HEK293 (cell line): Measurements from ENCODE around the gene ADAMTS20.

Experiments
- CTCF ChIA-PET: fragments of 350-600 bp; formaldehyde crosslinking; extraction: SDS; loops from one replicate; lab custom pipeline; 2021; ENCODE audit warnings: antibody characterized with exemption; lab: Yijun Ruan, JAX
- POLR2A ChIA-PET: fragments of 300-600 bp; formaldehyde crosslinking; extraction: SDS; loops from one replicate; lab custom pipeline; 2020; ENCODE audit warnings: antibody characterized with exemption, inconsistent platforms; lab: Yijun Ruan, JAX
- H3K27ac ChIP-seq: fragments of 200-500 bp; sonication (Bioruptor generic); 2 replicates; pipeline ENCODE4 v1.5.1; 2014; ENCODE audit warnings: low read depth, low read length, control low read depth, inconsistent platforms; ENCODE audit errors: extremely low read depth
- H3K36me3 ChIP-seq, 2 experiments: fragments of 200-500 bp in 1 of 2; sonication (Bioruptor generic) in 1 of 2; 1 replicate in 1 of 2; 2 replicates in 1 of 2; pipeline ENCODE4 v1.5.1; 2014 to 2017; ENCODE audit warnings: inconsistent platforms in 2 of 2, low read length in 2 of 2; ENCODE audit not compliant: control insufficient read depth in 2 of 2, insufficient read depth in 1 of 2
- H3K4me1 ChIP-seq: fragments of 200-500 bp; sonication (Bioruptor generic); 2 replicates; pipeline ENCODE4 v1.5.1; 2014; ENCODE audit warnings: mild to moderate bottlenecking, low read length, inconsistent platforms; ENCODE audit not compliant: control insufficient read depth, insufficient read depth
- H3K4me3 ChIP-seq: 2 replicates; pipeline ENCODE4 v1.5.1; 2011; ENCODE audit warnings: low read depth, mild to moderate bottlenecking, control low read depth, low read length, moderate library complexity
- H3K9me3 ChIP-seq: fragments of 200-500 bp; sonication (Bioruptor generic); 2 replicates; pipeline ENCODE4 v1.5.1; 2014; ENCODE audit warnings: low read depth, low read length, inconsistent platforms; ENCODE audit not compliant: control insufficient read depth, insufficient read depth
- HOXC10 ChIP-seq: sonication (generic); formaldehyde crosslinking; IDR thresholded peaks from 2 replicates; pipeline ENCODE4 v1.8.1; 2023; ENCODE audit warnings: mild to moderate bottlenecking, missing genetic modification reagents
- HOXD13 ChIP-seq: sonication (generic); formaldehyde crosslinking; IDR thresholded peaks from 2 replicates; pipeline ENCODE4 v1.8.0; 2022; ENCODE audit warnings: missing genetic modification reagents, borderline replicate concordance
- PRDM1 ChIP-seq: fragments of 450-650 bp; formaldehyde crosslinking; IDR thresholded peaks from 2 replicates; pipeline ENCODE4; 2016; ENCODE audit warnings: missing biosample characterization, missing genetic modification characterization
- SETDB1 ChIP-seq: IDR thresholded peaks from one replicate; pipeline ENCODE4 v1.6.1; 2017; ENCODE audit warnings: mild to moderate bottlenecking, low read length, moderate library complexity, mixed read lengths; ENCODE audit not compliant: insufficient read length
- ZNF112 ChIP-seq: fragments of 450-650 bp; formaldehyde crosslinking; IDR thresholded peaks from 2 replicates; pipeline ENCODE4 v1.5.0; 2017; ENCODE audit warnings: missing biosample characterization, missing genetic modification characterization
- ZNF133 ChIP-seq: fragments of 450-650 bp; formaldehyde crosslinking; IDR thresholded peaks from 2 replicates; pipeline ENCODE4 v1.5.1; 2016; ENCODE audit warnings: missing biosample characterization, missing genetic modification characterization
- ZNF19 ChIP-seq: fragments of 450-650 bp; formaldehyde crosslinking; IDR thresholded peaks from 2 replicates; pipeline ENCODE4; 2016; ENCODE audit warnings: missing biosample characterization, missing genetic modification characterization, low read depth
- ZNF274 ChIP-seq, 2 experiments: fragments of 200-500 bp in 1 of 2; fragments of 450-650 bp in 1 of 2; sonication (Bioruptor generic) in 1 of 2; formaldehyde crosslinking in 1 of 2; IDR thresholded peaks; 2 replicates each; pipeline versions ENCODE4 v1.5.1 to v1.6.1; 2014 to 2016; ENCODE audit warnings: borderline replicate concordance in 1 of 2, inconsistent platforms in 1 of 2, low read length in 1 of 2, missing biosample characterization in 1 of 2, missing genetic modification characterization in 1 of 2
- ZNF350 ChIP-seq: fragments of 450-650 bp; formaldehyde crosslinking; IDR thresholded peaks from 2 replicates; pipeline ENCODE4 v1.5.0; 2017; ENCODE audit warnings: missing biosample characterization, mild to moderate bottlenecking, missing genetic modification characterization
- ZNF544 ChIP-seq: fragments of 450-650 bp; formaldehyde crosslinking; IDR thresholded peaks from 2 replicates; pipeline ENCODE4 v1.5.0; 2017; ENCODE audit warnings: missing biosample characterization, missing genetic modification characterization
- ZNF548 ChIP-seq: fragments of 450-650 bp; formaldehyde crosslinking; IDR thresholded peaks from 2 replicates; pipeline ENCODE4 v1.5.1; 2016; ENCODE audit warnings: missing biosample characterization, missing genetic modification characterization
- ZNF621 ChIP-seq: fragments of 450-650 bp; formaldehyde crosslinking; IDR thresholded peaks from 2 replicates; pipeline ENCODE4 v1.5.1; 2017; ENCODE audit warnings: missing biosample characterization, missing genetic modification characterization
- ZNF624 ChIP-seq: fragments of 450-650 bp; formaldehyde crosslinking; IDR thresholded peaks from 2 replicates; pipeline ENCODE4 v1.5.1; 2017; ENCODE audit warnings: missing biosample characterization, missing genetic modification characterization
- ZNF660 ChIP-seq: fragments of 450-650 bp; IDR thresholded peaks from 2 replicates; pipeline ENCODE4 v1.5.1; 2018; ENCODE audit warnings: missing biosample characterization, mild to moderate bottlenecking, missing genetic modification characterization
- TF ChIP-seq, protein P1 (sequence below): IDR thresholded peaks from 2 replicates; pipeline ENCODE4 v1.6.1; 2011; ENCODE audit warnings: mild to moderate bottlenecking, low read depth, low read length, borderline replicate concordance
- TF ChIP-seq, protein P2 (sequence below): fragments of 450-650 bp; IDR thresholded peaks from 2 replicates; pipeline ENCODE4 v1.5.1; 2018; ENCODE audit warnings: missing biosample characterization, missing genetic modification characterization
- TF ChIP-seq, protein P3 (sequence below): fragments of 450-650 bp; formaldehyde crosslinking; IDR thresholded peaks from 2 replicates; pipeline ENCODE4 v1.5.1; 2017; ENCODE audit warnings: missing biosample characterization, missing genetic modification characterization
- TF ChIP-seq, protein P4 (sequence below): fragments of 450-650 bp; formaldehyde crosslinking; IDR thresholded peaks from 2 replicates; pipeline ENCODE4 v1.5.1; 2016; ENCODE audit warnings: missing biosample characterization, missing genetic modification characterization
- TF ChIP-seq, protein P5 (sequence below): fragments of 450-650 bp; formaldehyde crosslinking; IDR thresholded peaks from 2 replicates; pipeline ENCODE4 v1.5.1; 2016; ENCODE audit warnings: missing biosample characterization, missing genetic modification characterization
- TF ChIP-seq, protein P6 (sequence below): fragments of 450-650 bp; formaldehyde crosslinking; IDR thresholded peaks from 2 replicates; pipeline ENCODE4 v1.5.1; 2016; ENCODE audit warnings: missing biosample characterization, missing genetic modification characterization

The ADAMTS20 gene

DNA sequence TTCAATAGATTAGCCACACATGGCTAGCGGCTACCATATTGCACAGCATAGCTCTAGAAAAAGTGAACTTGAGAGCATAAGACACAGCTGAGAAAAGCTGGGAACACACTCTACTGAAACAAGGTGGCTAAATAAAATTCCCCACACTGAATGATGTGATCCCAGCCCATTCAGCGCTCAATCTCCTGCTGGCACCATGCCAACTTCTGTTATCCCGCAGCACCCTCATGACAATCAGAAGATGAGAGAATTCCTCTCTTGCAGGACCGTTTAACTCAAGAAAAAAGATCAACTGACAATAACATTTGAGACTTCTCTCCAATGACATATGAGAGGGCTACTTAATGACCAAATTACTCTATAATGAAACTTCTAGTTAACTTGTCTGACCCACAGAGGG lies 115.4 kb downstream of the ADAMTS20 start:
- no peaks in the 10 kb centered on the region for H3K4me1 ChIP-seq
- ChIA-PET POLR2A (interaction anchor here (0.6 kb wide), 1 partner anchor 24 kb away, joined by 4 read pairs; no protein-coding TSS in a partner anchor), CTCF (no interaction called here)
- TF ChIP-seq, protein P1, sequence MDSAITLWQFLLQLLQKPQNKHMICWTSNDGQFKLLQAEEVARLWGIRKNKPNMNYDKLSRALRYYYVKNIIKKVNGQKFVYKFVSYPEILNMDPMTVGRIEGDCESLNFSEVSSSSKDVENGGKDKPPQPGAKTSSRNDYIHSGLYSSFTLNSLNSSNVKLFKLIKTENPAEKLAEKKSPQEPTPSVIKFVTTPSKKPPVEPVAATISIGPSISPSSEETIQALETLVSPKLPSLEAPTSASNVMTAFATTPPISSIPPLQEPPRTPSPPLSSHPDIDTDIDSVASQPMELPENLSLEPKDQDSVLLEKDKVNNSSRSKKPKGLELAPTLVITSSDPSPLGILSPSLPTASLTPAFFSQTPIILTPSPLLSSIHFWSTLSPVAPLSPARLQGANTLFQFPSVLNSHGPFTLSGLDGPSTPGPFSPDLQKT: no peak
- TF ChIP-seq ZNF544 (tag by site-specific recombination): 0 out of 2 replicates have a peak, but pooled peaks have one; percentile 24
- TF ChIP-seq ZNF350: 0 out of 2 replicates have a peak, but pooled peaks have one; percentile 45
- no peak for TF ChIP-seq ZNF19
- H3K4me3 ChIP-seq: no peak overlapping the region
- H3K27ac ChIP-seq: no peak overlapping the region
- H3K36me3 ChIP-seq: no peaks in the 10 kb centered on the region
- H3K9me3 ChIP-seq: no peaks in the 10 kb centered on the region

DNA sequence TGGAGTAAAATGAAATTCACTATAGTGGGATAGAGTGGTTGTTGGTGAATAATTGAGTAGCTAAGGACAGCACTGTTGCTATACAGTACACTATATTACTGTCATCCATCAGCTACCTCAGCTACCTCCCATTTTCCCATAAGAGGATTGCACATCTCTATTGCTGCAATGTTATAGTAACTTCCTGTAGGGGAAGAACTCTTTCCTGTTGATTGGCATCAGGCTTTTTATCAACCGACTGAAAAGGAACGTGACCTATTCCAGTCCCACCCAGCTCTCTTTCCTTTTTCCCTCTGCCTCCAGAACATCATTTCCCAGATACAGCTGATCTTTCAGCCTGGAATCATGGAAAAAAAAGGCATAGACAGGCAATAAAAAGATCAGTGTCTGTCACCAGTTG lies 117.4 kb downstream of the ADAMTS20 start:
- no peaks in the 10 kb centered on the region for H3K9me3 ChIP-seq
- no peaks in the 10 kb centered on the region for H3K36me3 ChIP-seq
- ChIA-PET POLR2A (no interaction called here), CTCF (interaction anchor here (0.6 to 1.7 kb wide), 3 partner anchors 10 to 1646 kb away, joined by 3 to 15 read pairs (median 3); no protein-coding TSS in a partner anchor)
- no peak overlapping the region for H3K27ac ChIP-seq
- H3K4me3 ChIP-seq: no peak overlapping the region
- no peak for TF ChIP-seq SETDB1
- no peak for TF ChIP-seq ZNF133
- no peak for TF ChIP-seq ZNF660 (tag by site-specific recombination)
- no peak for TF ChIP-seq ZNF274 (IDR thresholded peaks at IDR 0.05; ENCODE audit: low read length)
- TF ChIP-seq ZNF274 (tag by site-specific recombination; IDR thresholded peaks at IDR 0.05; ENCODE audit: borderline replicate concordance): no peak
- TF ChIP-seq, protein P2, sequence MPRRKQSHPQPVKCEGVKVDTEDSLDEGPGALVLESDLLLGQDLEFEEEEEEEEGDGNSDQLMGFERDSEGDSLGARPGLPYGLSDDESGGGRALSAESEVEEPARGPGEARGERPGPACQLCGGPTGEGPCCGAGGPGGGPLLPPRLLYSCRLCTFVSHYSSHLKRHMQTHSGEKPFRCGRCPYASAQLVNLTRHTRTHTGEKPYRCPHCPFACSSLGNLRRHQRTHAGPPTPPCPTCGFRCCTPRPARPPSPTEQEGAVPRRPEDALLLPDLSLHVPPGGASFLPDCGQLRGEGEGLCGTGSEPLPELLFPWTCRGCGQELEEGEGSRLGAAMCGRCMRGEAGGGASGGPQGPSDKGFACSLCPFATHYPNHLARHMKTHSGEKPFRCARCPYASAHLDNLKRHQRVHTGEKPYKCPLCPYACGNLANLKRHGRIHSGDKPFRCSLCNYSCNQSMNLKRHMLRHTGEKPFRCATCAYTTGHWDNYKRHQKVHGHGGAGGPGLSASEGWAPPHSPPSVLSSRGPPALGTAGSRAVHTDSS: no peak
- TF ChIP-seq HOXC10 (CRISPR knock-in tag): no peak
- TF ChIP-seq ZNF548 (tag by site-specific recombination): no peak
- TF ChIP-seq, protein P3, sequence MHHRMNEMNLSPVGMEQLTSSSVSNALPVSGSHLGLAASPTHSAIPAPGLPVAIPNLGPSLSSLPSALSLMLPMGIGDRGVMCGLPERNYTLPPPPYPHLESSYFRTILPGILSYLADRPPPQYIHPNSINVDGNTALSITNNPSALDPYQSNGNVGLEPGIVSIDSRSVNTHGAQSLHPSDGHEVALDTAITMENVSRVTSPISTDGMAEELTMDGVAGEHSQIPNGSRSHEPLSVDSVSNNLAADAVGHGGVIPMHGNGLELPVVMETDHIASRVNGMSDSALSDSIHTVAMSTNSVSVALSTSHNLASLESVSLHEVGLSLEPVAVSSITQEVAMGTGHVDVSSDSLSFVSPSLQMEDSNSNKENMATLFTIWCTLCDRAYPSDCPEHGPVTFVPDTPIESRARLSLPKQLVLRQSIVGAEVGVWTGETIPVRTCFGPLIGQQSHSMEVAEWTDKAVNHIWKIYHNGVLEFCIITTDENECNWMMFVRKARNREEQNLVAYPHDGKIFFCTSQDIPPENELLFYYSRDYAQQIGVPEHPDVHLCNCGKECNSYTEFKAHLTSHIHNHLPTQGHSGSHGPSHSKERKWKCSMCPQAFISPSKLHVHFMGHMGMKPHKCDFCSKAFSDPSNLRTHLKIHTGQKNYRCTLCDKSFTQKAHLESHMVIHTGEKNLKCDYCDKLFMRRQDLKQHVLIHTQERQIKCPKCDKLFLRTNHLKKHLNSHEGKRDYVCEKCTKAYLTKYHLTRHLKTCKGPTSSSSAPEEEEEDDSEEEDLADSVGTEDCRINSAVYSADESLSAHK: no peak
- TF ChIP-seq, protein P4, sequence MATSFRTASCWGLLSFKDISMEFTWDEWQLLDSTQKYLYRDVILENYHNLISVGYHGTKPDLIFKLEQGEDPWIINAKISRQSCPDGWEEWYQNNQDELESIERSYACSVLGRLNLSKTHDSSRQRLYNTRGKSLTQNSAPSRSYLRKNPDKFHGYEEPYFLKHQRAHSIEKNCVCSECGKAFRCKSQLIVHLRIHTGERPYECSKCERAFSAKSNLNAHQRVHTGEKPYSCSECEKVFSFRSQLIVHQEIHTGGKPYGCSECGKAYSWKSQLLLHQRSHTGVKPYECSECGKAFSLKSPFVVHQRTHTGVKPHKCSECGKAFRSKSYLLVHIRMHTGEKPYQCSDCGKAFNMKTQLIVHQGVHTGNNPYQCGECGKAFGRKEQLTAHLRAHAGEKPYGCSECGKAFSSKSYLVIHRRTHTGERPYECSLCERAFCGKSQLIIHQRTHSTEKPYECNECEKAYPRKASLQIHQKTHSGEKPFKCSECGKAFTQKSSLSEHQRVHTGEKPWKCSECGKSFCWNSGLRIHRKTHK (tag by site-specific recombination): no peak
- TF ChIP-seq HOXD13 (CRISPR knock-in tag): no peak
- TF ChIP-seq, protein P5, sequence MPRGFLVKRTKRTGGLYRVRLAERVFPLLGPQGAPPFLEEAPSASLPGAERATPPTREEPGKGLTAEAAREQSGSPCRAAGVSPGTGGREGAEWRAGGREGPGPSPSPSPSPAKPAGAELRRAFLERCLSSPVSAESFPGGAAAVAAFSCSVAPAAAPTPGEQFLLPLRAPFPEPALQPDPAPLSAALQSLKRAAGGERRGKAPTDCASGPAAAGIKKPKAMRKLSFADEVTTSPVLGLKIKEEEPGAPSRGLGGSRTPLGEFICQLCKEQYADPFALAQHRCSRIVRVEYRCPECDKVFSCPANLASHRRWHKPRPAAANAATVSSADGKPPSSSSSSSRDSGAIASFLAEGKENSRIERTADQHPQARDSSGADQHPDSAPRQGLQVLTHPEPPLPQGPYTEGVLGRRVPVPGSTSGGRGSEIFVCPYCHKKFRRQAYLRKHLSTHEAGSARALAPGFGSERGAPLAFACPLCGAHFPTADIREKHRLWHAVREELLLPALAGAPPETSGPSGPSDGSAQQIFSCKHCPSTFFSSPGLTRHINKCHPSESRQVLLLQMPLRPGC: no peak
- no peak for TF ChIP-seq ZNF621 (tag by site-specific recombination)
- TF ChIP-seq ZNF112: no peak
- no peak for TF ChIP-seq PRDM1
- TF ChIP-seq ZNF624 (tag by site-specific recombination): no peak
- TF ChIP-seq, protein P6, sequence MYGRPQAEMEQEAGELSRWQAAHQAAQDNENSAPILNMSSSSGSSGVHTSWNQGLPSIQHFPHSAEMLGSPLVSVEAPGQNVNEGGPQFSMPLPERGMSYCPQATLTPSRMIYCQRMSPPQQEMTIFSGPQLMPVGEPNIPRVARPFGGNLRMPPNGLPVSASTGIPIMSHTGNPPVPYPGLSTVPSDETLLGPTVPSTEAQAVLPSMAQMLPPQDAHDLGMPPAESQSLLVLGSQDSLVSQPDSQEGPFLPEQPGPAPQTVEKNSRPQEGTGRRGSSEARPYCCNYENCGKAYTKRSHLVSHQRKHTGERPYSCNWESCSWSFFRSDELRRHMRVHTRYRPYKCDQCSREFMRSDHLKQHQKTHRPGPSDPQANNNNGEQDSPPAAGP (tag by site-specific recombination): no peak
- TF ChIP-seq, all 188 proteins: peak for 0
- H3K4me1 ChIP-seq: no peaks in the 10 kb centered on the region
